Caco-2 (cell line): ENCODE results near the gene DCP1B. TPM values are rescaled to one million over a fixed set of nuclear protein-coding genes. Genes with fewer than 3 reads are reported as not detected.

ENCODE experiments used
- BruUV-seq: library from RNA; stranded (reverse); fragments of 400-500 nt; replicated peaks from 2 replicates; lab custom pipeline; 2021; lab: Mats Ljungman, UMichigan
- CTCF ChIA-PET: fragments of 300-600 bp; sonication (Branson Sonifier 250); formaldehyde crosslinking; loops from one replicate; lab custom pipeline; 2022; ENCODE audit warnings: antibody characterized with exemption; lab: Charles Lee
- POLR2A ChIA-PET: fragments of 300-600 bp; sonication (Branson Sonifier 250); formaldehyde crosslinking; loops from one replicate; lab custom pipeline; 2022; ENCODE audit warnings: antibody characterized with exemption; lab: Charles Lee
- DNase-seq, 2 experiments: peaks; one replicate each; pipeline versions ENCODE4 v3.0.0 to v3.0.0-alpha.2; 2020 to 2022
- H3K27me3 ChIP-seq: replicated peaks from 2 replicates; pipeline ENCODE4 v1.6.0; 2011; ENCODE audit warnings: low read length; ENCODE audit not compliant: control insufficient read depth, insufficient read depth
- H3K36me3 ChIP-seq: 2 replicates; pipeline ENCODE4 v1.5.1; 2011; ENCODE audit warnings: low read length; ENCODE audit not compliant: control insufficient read depth, insufficient read depth
- H3K4me1 ChIP-seq: fragments of 250-450 bp; sonication (Bioruptor Pico); 2 replicates; pipeline ENCODE4 v1.5.1; 2020; ENCODE audit warnings: mild to moderate bottlenecking
- H3K4me3 ChIP-seq: 2 replicates; pipeline ENCODE4 v1.5.1; 2011; ENCODE audit warnings: low read depth, mild to moderate bottlenecking, control low read depth, low read length
- H3K9me3 ChIP-seq: fragments of 250-450 bp; sonication (Bioruptor Pico); 2 replicates; pipeline ENCODE4 v1.5.1; 2020; ENCODE audit warnings: mild to moderate bottlenecking, moderate library complexity
- H3K27ac Mint-ChIP-seq: one replicate; pipeline ENCODE4 v1.8.0; 2022; ENCODE audit warnings: mixed read lengths; ENCODE audit not compliant: unreplicated experiment
- H3K27me3 Mint-ChIP-seq: one replicate; pipeline ENCODE4 v1.8.0; 2022; ENCODE audit warnings: mixed read lengths; ENCODE audit not compliant: insufficient read depth, unreplicated experiment
- H3K36me3 Mint-ChIP-seq: one replicate; pipeline ENCODE4 v1.8.0; 2022; ENCODE audit warnings: mild to moderate bottlenecking, mixed read lengths; ENCODE audit not compliant: insufficient read depth, unreplicated experiment
- H3K4me1 Mint-ChIP-seq: one replicate; pipeline ENCODE4 v1.8.0; 2022; ENCODE audit warnings: low read depth, mixed read lengths; ENCODE audit not compliant: unreplicated experiment
- H3K4me3 Mint-ChIP-seq: one replicate; pipeline ENCODE4 v1.8.0; 2022; ENCODE audit warnings: mild to moderate bottlenecking, moderate library complexity, mixed read lengths; ENCODE audit not compliant: unreplicated experiment
- H3K9me3 Mint-ChIP-seq: one replicate; pipeline ENCODE4 v1.8.0; 2022; ENCODE audit warnings: mixed read lengths; ENCODE audit not compliant: unreplicated experiment
- intact Hi-C: fragments of 100-400 bp; cut with micrococcal nuclease; formaldehyde crosslinking; loops from one replicate; pipeline ENCODE4 v1.10.0; 2022; ENCODE audit not compliant: unreplicated experiment
- total RNA-seq: library from RNA; stranded (reverse); gene quantifications from 2 replicates; pipeline ENCODE4 v1.2.3, GENCODE V29; 2022
- TF ChIP-seq, protein P1 (sequence below), 2 experiments: fragments of 200-600 bp in 1 of 2; IDR thresholded peaks; 1 replicate in 1 of 2; 2 replicates in 1 of 2; pipeline versions ENCODE4 v1.5.1 to v1.8.0; 2011 to 2022; ENCODE audit warnings: antibody characterized with exemption in 1 of 2, control low read depth in 1 of 2, inconsistent platforms in 1 of 2, low read depth in 1 of 2, low read length in 1 of 2, mild to moderate bottlenecking in 1 of 2, moderate library complexity in 1 of 2; ENCODE audit not compliant: insufficient read depth in 1 of 2, severe bottlenecking in 1 of 2, unreplicated experiment in 1 of 2

DCP1B gene
- total RNA-seq, 1 experiment from 2014 or later, result 8.2 TPM

DNA sequence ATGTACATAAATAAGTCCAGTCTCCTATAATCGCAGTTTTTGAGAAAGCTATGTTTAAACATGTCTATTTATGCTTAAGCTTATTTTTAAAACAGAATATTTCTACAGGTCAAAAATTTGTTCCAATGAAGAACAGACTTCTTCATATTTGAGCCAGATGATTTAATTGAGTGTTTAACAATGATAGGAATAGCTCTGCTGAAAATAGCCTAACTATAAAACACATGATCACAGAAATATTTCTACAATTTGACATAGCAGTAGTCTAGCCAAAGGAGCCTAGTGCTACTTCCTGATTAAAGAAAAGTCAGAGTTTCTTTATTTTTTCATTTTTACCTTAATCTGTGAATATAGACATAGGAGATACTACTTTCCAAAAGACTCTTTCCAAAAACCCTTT, 29.4 kb downstream of the DCP1B start:
- Mint-ChIP-seq H3K27ac (no peak overlapping the region), H3K27me3 (no peaks in the 10 kb centered on the region), H3K4me3 (no peak overlapping the region), H3K36me3 (no peaks in the 10 kb centered on the region), H3K9me3 (no peaks in the 10 kb centered on the region), H3K4me1 (peaks cover 8% of the 10 kb centered on the region)
- no peaks in the 10 kb centered on the region for H3K36me3 ChIP-seq
- intact Hi-C loops, result no loop called here
- H3K9me3 ChIP-seq, result no peaks in the 10 kb centered on the region
- BruUV-seq, result no TSS peak
- TF ChIP-seq, protein P1, sequence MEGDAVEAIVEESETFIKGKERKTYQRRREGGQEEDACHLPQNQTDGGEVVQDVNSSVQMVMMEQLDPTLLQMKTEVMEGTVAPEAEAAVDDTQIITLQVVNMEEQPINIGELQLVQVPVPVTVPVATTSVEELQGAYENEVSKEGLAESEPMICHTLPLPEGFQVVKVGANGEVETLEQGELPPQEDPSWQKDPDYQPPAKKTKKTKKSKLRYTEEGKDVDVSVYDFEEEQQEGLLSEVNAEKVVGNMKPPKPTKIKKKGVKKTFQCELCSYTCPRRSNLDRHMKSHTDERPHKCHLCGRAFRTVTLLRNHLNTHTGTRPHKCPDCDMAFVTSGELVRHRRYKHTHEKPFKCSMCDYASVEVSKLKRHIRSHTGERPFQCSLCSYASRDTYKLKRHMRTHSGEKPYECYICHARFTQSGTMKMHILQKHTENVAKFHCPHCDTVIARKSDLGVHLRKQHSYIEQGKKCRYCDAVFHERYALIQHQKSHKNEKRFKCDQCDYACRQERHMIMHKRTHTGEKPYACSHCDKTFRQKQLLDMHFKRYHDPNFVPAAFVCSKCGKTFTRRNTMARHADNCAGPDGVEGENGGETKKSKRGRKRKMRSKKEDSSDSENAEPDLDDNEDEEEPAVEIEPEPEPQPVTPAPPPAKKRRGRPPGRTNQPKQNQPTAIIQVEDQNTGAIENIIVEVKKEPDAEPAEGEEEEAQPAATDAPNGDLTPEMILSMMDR (IDR thresholded peaks at IDR 0.05; ENCODE audit: insufficient read depth in 1 of 2, low read depth in 1 of 2, low read length in 1 of 2, severe bottlenecking in 1 of 2, unreplicated experiment in 1 of 2), result no peak
- POLR2A ChIA-PET, result interaction anchor here (0.7 kb wide), 1 partner anchor 372 kb away, joined by 3 read pairs; no protein-coding TSS in a partner anchor
- H3K4me1 ChIP-seq, result peaks cover 12% of the 10 kb centered on the region; the same call in 1 of the 2 replicates
- CTCF ChIA-PET, result interaction anchor here (0.6 kb wide), 1 partner anchor 73 kb away, joined by 3 read pairs; no protein-coding TSS in a partner anchor
- no peaks in the 10 kb centered on the region for H3K27me3 ChIP-seq
- no peak overlapping the region for H3K4me3 ChIP-seq
- DNase-seq, result no peak

DNA sequence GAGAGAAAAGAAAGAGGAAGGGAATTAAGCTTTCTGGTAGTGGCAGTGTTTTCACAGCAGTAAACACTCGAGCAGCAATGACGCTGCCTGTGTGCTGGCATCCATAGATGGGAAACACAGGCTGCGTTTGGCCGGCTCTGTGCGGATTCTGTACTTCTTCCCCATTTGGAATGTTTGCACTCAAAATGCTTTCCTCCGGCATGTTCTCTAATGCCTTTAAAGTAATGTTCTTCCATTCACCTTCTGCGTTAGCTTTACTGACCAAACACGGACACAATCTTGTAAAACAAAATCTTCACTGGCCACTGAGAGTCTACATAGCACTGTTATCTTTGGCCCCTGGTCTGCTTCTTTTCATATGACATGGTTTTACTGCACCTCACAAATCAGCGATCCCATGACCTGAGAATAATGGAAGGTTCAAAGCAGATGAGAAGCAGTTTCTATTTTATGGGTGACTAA, 31.4 kb downstream of the DCP1B start:
- Mint-ChIP-seq H3K4me3 (peak overlapping the region; percentile 38), H3K9me3 (no peaks in the 10 kb centered on the region), H3K36me3 (no peaks in the 10 kb centered on the region), H3K27ac (no peak overlapping the region), H3K27me3 (no peaks in the 10 kb centered on the region), H3K4me1 (peaks cover 8% of the 10 kb centered on the region)
- POLR2A ChIA-PET, result no interaction called here
- TF ChIP-seq, protein P1 (IDR thresholded peaks at IDR 0.05; ENCODE audit: insufficient read depth in 1 of 2, low read depth in 1 of 2, low read length in 1 of 2, severe bottlenecking in 1 of 2, unreplicated experiment in 1 of 2), result no peak
- intact Hi-C loops, result no loop called here
- no peak overlapping the region for H3K4me3 ChIP-seq
- no peaks in the 10 kb centered on the region for H3K36me3 ChIP-seq
- no TSS peak for BruUV-seq
- CTCF ChIA-PET, result no interaction called here
- no peaks in the 10 kb centered on the region for H3K9me3 ChIP-seq
- DNase-seq, result peak in 1 of 2 experiments; percentile 4
- H3K4me1 ChIP-seq, result peaks cover 12% of the 10 kb centered on the region; the same call in 1 of the 2 replicates
- H3K27me3 ChIP-seq, result no peaks in the 10 kb centered on the region

- Histone ChIP-seq H3K9me3 (no peaks in the 10 kb centered on the region), H3K4me1 (peaks cover 8% of the 10 kb centered on the region; the same call in 1 of the 2 replicates), H3K27me3 (no peaks in the 10 kb centered on the region), H3K36me3 (no peaks in the 10 kb centered on the region), H3K4me3 (no peak overlapping the region)
- Mint-ChIP-seq H3K36me3 (no peaks in the 10 kb centered on the region), H3K4me1 (peaks cover 8% of the 10 kb centered on the region), H3K9me3 (no peaks in the 10 kb centered on the region), H3K27ac (no peak overlapping the region), H3K27me3 (no peaks in the 10 kb centered on the region), H3K4me3 (no peak overlapping the region)
- POLR2A ChIA-PET, result no interaction called here
- TF ChIP-seq, protein P1 (IDR thresholded peaks at IDR 0.05; ENCODE audit: insufficient read depth in 1 of 2, low read depth in 1 of 2, low read length in 1 of 2, severe bottlenecking in 1 of 2, unreplicated experiment in 1 of 2), result no peak
- BruUV-seq, result no TSS peak
- CTCF ChIA-PET, result no interaction called here
- no peak for DNase-seq
- intact Hi-C loops, result no loop called here
These were observed 32.0 kb downstream of the DCP1B start for GRCh38 chr12:1972260-1972659.
